DOHH2 (cell line): ENCODE data around the gene LHFPL6.

Experiments used
- EZH2phosphoT487 ChIP-seq: fragments of 200-600 bp; sonication (generic); IDR thresholded peaks from 2 replicates; pipeline ENCODE4 v1.6.1; 2017; ENCODE audit warnings: borderline replicate concordance, mild to moderate bottlenecking, antibody characterized with exemption, low read length, moderate library complexity, mixed read lengths
- TF ChIP-seq, protein P1 (sequence below): fragments of 200-600 bp; sonication (generic); IDR thresholded peaks from one replicate; pipeline ENCODE4 v1.5.1; 2014; ENCODE audit warnings: antibody characterized with exemption, mild to moderate bottlenecking, low read depth, low read length; ENCODE audit not compliant: poor library complexity, severe bottlenecking

DNA sequence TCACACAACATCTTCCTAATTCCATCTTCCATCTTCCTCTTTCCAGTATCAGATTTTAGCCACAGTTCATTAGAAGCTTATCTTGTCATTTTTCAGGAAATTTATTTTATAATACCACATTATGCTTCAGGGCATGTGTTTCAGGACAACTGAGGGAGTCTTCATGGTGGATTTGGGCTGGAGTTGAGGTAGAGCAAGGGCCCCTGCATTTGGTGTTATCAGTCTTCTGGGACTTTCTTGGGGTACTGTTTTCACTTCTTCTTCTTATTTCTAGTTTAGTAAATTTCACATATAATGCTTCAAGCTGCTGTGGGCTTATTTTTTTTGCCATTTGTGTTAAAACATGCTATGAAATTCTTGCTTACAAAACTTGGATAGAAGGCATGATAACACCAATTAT lies 188.7 kb downstream of the LHFPL6 start:
- TF ChIP-seq, protein P1, sequence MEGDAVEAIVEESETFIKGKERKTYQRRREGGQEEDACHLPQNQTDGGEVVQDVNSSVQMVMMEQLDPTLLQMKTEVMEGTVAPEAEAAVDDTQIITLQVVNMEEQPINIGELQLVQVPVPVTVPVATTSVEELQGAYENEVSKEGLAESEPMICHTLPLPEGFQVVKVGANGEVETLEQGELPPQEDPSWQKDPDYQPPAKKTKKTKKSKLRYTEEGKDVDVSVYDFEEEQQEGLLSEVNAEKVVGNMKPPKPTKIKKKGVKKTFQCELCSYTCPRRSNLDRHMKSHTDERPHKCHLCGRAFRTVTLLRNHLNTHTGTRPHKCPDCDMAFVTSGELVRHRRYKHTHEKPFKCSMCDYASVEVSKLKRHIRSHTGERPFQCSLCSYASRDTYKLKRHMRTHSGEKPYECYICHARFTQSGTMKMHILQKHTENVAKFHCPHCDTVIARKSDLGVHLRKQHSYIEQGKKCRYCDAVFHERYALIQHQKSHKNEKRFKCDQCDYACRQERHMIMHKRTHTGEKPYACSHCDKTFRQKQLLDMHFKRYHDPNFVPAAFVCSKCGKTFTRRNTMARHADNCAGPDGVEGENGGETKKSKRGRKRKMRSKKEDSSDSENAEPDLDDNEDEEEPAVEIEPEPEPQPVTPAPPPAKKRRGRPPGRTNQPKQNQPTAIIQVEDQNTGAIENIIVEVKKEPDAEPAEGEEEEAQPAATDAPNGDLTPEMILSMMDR = no peak
- no peak for TF ChIP-seq EZH2phosphoT487
